B cell (primary cell): ENCODE measurements around the gene DOK5. TPM values are rescaled to one million over a fixed set of nuclear protein-coding genes. Genes with fewer than 3 reads are reported as not detected.

Experiments used
- ATAC-seq: fragments of 200-7000 bp; cut with Tn5 transposase; one replicate; pipeline ENCODE4 v1.10.0; 2021; ENCODE audit warnings: low read depth, mild to moderate bottlenecking, moderate number of reproducible peaks, moderate library complexity
- CTCF ChIA-PET: fragments of 350-600 bp; sonication (Branson Sonifier 250); formaldehyde crosslinking; loops from one replicate; lab custom pipeline; 2021; ENCODE audit warnings: antibody characterized with exemption, inconsistent platforms; lab: Charles Lee
- POLR2A ChIA-PET: fragments of 350-600 bp; sonication (Branson Sonifier 250); formaldehyde crosslinking; loops from one replicate; lab custom pipeline; 2021; ENCODE audit warnings: antibody characterized with exemption; lab: Charles Lee
- DNase-seq: peaks from one replicate; pipeline ENCODE4 v3.0.0; 2013
- H2AFZ ChIP-seq: 2 replicates; pipeline ENCODE4 v1.6.1; 2012; ENCODE audit warnings: mild to moderate bottlenecking, low read depth, low read length; ENCODE audit not compliant: insufficient read depth, poor library complexity, severe bottlenecking
- H3K27ac ChIP-seq, 2 donors: 1 replicate in 1 of 2; 2 replicates in 1 of 2; pipeline ENCODE4 v1.5.1; 2012 to 2013; ENCODE audit warnings: low read length in 2 of 2, mild to moderate bottlenecking in 2 of 2, moderate library complexity in 1 of 2
- H3K27me3 ChIP-seq, 4 experiments: fragments of 200-600 bp in 1 of 4; sonication (generic) in 1 of 4; replicated peaks in 1 of 4; 1 replicate in 2 of 4; 2 replicates in 2 of 4; pipeline versions ENCODE4 v1.6.1 to v1.7.0; 2013 to 2016; ENCODE audit warnings: low read length in 3 of 4, mild to moderate bottlenecking in 2 of 4, mixed read lengths in 1 of 4, moderate library complexity in 1 of 4; ENCODE audit not compliant: insufficient read depth in 4 of 4, control insufficient read depth in 3 of 4; ENCODE audit errors: control extremely low read depth in 1 of 4
- H3K36me3 ChIP-seq, 2 experiments: replicated peaks in 1 of 2; 1 replicate in 1 of 2; 2 replicates in 1 of 2; pipeline versions ENCODE4 v1.6.1 to v1.7.1; 2013; ENCODE audit warnings: low read length in 1 of 2; ENCODE audit not compliant: insufficient read depth in 2 of 2, control insufficient read depth in 1 of 2; ENCODE audit errors: control extremely low read depth in 1 of 2, extremely low read depth in 1 of 2
- H3K4me1 ChIP-seq, 2 donors: fragments of 200-600 bp in 1 of 2; sonication (generic) in 1 of 2; 1 replicate in 1 of 2; 2 replicates in 1 of 2; pipeline versions ENCODE4 v1.5.1 to v1.6.1; 2013 to 2017; ENCODE audit warnings: low read length in 2 of 2; ENCODE audit not compliant: control insufficient read depth in 2 of 2, insufficient read depth in 2 of 2
- H3K4me2 ChIP-seq: replicated peaks from 2 replicates; pipeline ENCODE3; 2012; ENCODE audit warnings: mild to moderate bottlenecking, low read depth, low read length; ENCODE audit not compliant: poor library complexity, severe bottlenecking
- H3K4me3 ChIP-seq, 5 experiments: fragments of 200-600 bp in 1 of 5; sonication (generic) in 1 of 5; 1 replicate in 3 of 5; 2 replicates in 2 of 5; pipeline versions ENCODE4 v1.5.1 to v1.7.0; 2011 to 2016; ENCODE audit warnings: low read length in 4 of 5, mild to moderate bottlenecking in 4 of 5, low read depth in 2 of 5, control low read depth in 1 of 5, moderate library complexity in 1 of 5; ENCODE audit not compliant: insufficient read depth in 1 of 5; ENCODE audit errors: control extremely low read depth in 1 of 5, extremely low read depth in 1 of 5
- H3K79me2 ChIP-seq: fragments of 200-600 bp; sonication (generic); one replicate; pipeline ENCODE4 v1.6.0; 2016; ENCODE audit warnings: low read length; ENCODE audit not compliant: control insufficient read depth, insufficient read depth
- H3K9ac ChIP-seq: fragments of 200-600 bp; sonication (generic); 2 replicates; pipeline ENCODE4 v1.6.1; 2017; ENCODE audit warnings: mild to moderate bottlenecking, low read length, moderate library complexity
- H3K9me3 ChIP-seq, 3 donors: one replicate each; pipeline versions ENCODE4 v1.6.1 to v1.7.1; 2013; ENCODE audit warnings: low read length in 2 of 3; ENCODE audit not compliant: control insufficient read depth in 2 of 3, insufficient read depth in 1 of 3; ENCODE audit errors: control extremely low read depth in 1 of 3
- H4K20me1 ChIP-seq: 2 replicates; pipeline ENCODE4 v1.6.0; 2012; ENCODE audit warnings: mild to moderate bottlenecking, low read length; ENCODE audit not compliant: insufficient read depth, control insufficient read depth, poor library complexity, severe bottlenecking
- H3K27ac Mint-ChIP-seq: one replicate; pipeline ENCODE4 v1.8.0; 2021; ENCODE audit warnings: mixed read lengths
- H3K27me3 Mint-ChIP-seq: one replicate; pipeline ENCODE4 v1.8.0; 2021; ENCODE audit warnings: mixed read lengths
- H3K4me1 Mint-ChIP-seq: one replicate; pipeline ENCODE4 v1.8.0; 2021; ENCODE audit warnings: mixed read lengths
- H3K4me3 Mint-ChIP-seq: one replicate; pipeline ENCODE4 v1.8.0; 2021; ENCODE audit warnings: mixed read lengths
- H3K9me3 Mint-ChIP-seq: one replicate; pipeline ENCODE4 v1.8.0; 2022; ENCODE audit warnings: mixed read lengths; ENCODE audit not compliant: insufficient read depth
- CTCF ChIP-seq: fragments of 200-600 bp; IDR thresholded peaks from one replicate; pipeline ENCODE4 v1.8.0; 2022; ENCODE audit warnings: antibody characterized with exemption, mild to moderate bottlenecking
- EZH2 ChIP-seq: IDR thresholded peaks from 2 replicates; pipeline ENCODE4 v1.6.1; 2012; ENCODE audit warnings: borderline replicate concordance, low read depth, mild to moderate bottlenecking, moderate library complexity, low read length; ENCODE audit not compliant: insufficient read depth, poor library complexity, severe bottlenecking
- WGBS: methylation state at CpG from one replicate; pipeline ENCODE4 v1.1.5; 2013; ENCODE audit warnings: missing lambda C conversion rate; ENCODE audit not compliant: insufficient coverage; 5-methylcytosine and 5-hydroxymethylcytosine counted together
- intact Hi-C: fragments of 100-400 bp; cut with micrococcal nuclease; formaldehyde crosslinking; loops from one replicate; pipeline ENCODE4 v1.10.0; 2022
- polyA plus RNA-seq: library from polyadenylated mRNA; depleted of rRNA; stranded (reverse); fragments of >200 nt; gene quantifications from 2 replicates; pipeline ENCODE4 v1.2.3, GENCODE V29; 2012
- total RNA-seq, 2 donors: library from RNA; stranded (reverse); fragments of 120-200 nt in 1 of 2; gene quantifications; 1 replicate in 1 of 2; 2 replicates in 1 of 2; pipeline versions ENCODE4 v1.2.3 to v1.2.4, GENCODE V29; 2013 to 2022

Gene DOK5
- total and polyA plus RNA-seq, 2 donors (not counting 1 experiment from before 2014, with no cell fraction given), result not detected

DNA sequence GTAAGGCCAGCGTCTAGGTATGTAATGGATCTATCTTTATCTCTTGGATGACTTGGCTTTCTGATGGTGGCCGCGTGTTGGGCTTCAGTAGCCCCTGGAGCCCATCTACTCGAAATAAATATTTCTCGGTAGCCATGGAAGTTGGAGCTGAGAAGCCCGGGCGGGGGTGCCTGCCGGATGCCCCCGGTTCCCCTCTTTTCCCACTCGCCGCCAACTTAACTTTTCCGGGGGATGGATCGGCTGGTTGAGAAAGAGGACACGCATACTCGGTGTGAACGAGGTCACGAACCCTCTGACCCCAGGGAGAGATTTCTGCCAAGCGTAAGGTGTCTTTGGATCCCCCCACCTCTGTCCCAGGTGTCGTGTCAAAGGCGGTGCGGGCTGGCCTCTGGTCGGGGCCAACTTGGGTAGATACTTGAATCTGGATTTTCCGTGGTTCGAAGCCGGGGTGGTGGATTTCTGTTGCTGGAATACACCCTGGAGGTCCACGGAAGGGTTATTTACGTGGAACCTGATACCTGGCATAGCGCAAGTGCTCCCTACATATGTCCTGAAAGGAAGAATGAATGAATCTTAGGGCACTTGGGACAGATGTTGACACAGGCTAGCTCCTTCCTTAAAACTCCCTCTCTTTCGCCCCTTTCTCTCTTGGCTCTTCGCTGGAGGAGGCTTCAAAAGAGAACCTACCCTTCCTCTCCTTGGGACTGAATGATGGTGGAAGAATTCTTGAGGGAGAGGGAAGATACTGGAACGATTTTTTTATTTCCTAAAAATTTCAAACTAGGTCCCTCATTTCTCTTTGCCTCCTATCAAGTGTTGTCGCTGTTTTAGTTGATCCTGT lies 996 bp downstream of the DOK5 start:
- H3K4me1 ChIP-seq, result no peaks in the 10 kb centered on the region
- no peaks in the 10 kb centered on the region for H3K79me2 ChIP-seq
- H3K27me3 ChIP-seq, result peaks cover 0 to 26% (median 11%) of the 10 kb centered on the region in 4 experiments
- H3K27ac Mint-ChIP-seq, result no peak overlapping the region
- TF ChIP-seq EZH2 (no peak), CTCF (no peak)
- ChIA-PET CTCF (no interaction called here), POLR2A (no interaction called here)
- intact Hi-C loops, result no loop called here
- ATAC-seq, result no peak
- H3K9ac ChIP-seq, result no peak overlapping the region
- H3K9me3 ChIP-seq, result no peaks in the 10 kb centered on the region
- H2AFZ ChIP-seq, result no peak overlapping the region
- no peaks in the 10 kb centered on the region for H3K36me3 ChIP-seq
- H3K27ac ChIP-seq, result no peak overlapping the region
- WGBS, result 7% methylated on average over 25 of the region's 32 CpGs
- peaks cover 1% of the 10 kb centered on the region for H3K4me1 Mint-ChIP-seq
- H3K4me2 ChIP-seq, result no peak overlapping the region
- no peaks in the 10 kb centered on the region for H4K20me1 ChIP-seq
- DNase-seq, result no peak
- peaks cover 53% of the 10 kb centered on the region for H3K27me3 Mint-ChIP-seq
- H3K9me3 Mint-ChIP-seq, result no peaks in the 10 kb centered on the region
- H3K4me3 ChIP-seq, result no peak overlapping the region
- H3K4me3 Mint-ChIP-seq, result no peak overlapping the region

DNA sequence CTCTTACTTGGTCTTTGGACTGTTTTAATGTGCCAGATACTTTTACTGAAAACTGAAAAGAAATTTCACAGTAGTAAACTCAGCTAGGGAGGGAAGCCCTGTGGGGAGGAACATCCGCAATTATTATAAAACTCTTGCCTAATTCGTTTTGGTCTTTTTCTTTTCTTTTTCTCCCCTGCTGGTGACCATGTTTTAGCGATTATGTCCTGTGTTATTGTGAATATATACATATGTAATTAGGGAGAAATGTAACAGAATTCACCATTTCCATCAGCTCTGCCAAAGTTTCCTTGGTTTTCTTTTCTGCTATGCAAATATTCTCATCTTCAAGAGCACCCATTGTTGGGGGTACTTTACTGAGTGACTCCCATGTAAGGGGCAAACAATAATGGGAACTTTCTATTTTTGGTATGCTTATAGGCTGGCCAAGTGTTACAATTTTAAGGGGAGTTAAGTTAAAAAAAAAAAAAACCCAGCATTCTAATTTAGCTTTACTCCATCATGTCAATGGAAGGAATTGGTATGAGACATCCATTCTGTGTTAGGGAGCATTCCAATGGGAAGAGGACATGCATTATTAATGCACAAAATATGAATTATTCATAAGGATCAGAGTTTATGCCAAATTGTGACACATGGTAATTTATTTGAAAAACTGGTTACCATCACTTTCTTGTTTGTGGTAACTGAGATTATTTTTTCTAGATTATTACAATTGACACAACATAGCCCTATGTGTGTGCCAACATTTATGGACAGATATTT lies 2.0 kb downstream of the DOK5 start:
- H4K20me1 ChIP-seq, result no peaks in the 10 kb centered on the region
- H3K9ac ChIP-seq, result no peak overlapping the region
- WGBS, result no CpG with 5 or more reads among the region's 3 CpGs
- H3K4me3 ChIP-seq, result no peak overlapping the region
- DNase-seq (no peak), ATAC-seq (no peak)
- H3K4me1 Mint-ChIP-seq, result peaks cover 1% of the 10 kb centered on the region
- no peak overlapping the region for H3K4me2 ChIP-seq
- H3K9me3 ChIP-seq, result no peaks in the 10 kb centered on the region
- CTCF ChIA-PET, result no interaction called here
- no peak overlapping the region for H3K27ac ChIP-seq
- POLR2A ChIA-PET, result no interaction called here
- no peak overlapping the region for H2AFZ ChIP-seq
- no peaks in the 10 kb centered on the region for H3K4me1 ChIP-seq
- H3K27ac Mint-ChIP-seq, result no peak overlapping the region
- peaks cover 0 to 25% (median 11%) of the 10 kb centered on the region in 4 experiments for H3K27me3 ChIP-seq
- H3K79me2 ChIP-seq, result no peaks in the 10 kb centered on the region
- H3K36me3 ChIP-seq, result no peaks in the 10 kb centered on the region
- H3K9me3 Mint-ChIP-seq, result no peaks in the 10 kb centered on the region
- H3K27me3 Mint-ChIP-seq, result peaks cover 48% of the 10 kb centered on the region
- no peak overlapping the region for H3K4me3 Mint-ChIP-seq
- intact Hi-C loops, result no loop called here
- TF ChIP-seq EZH2 (no peak), CTCF (no peak)
